K562 (cell line): ENCODE results near the gene PTGER3. TPM values are rescaled to one million over a fixed set of nuclear protein-coding genes. Genes with fewer than 3 reads are reported as not detected.

Experiments used
- ATAC-seq: fragments of 200-7000 bp; cut with Tn5 transposase; 3 replicates; pipeline ENCODE4 v1.9.1; 2020; ENCODE audit warnings: moderate library complexity
- BruUV-seq: library from RNA; stranded (reverse); fragments of 400-500 nt; replicated peaks from 2 replicates; lab custom pipeline; 2021; lab: Mats Ljungman, UMichigan
- CTCF ChIA-PET: fragments of 300-600 bp; formaldehyde crosslinking; extraction: SDS; loops from one replicate; lab custom pipeline; 2021; ENCODE audit warnings: low intra/inter-chr PET ratio; lab: Yijun Ruan, JAX
- POLR2A ChIA-PET: fragments of 300-600, 350-650 bp; sonication (Branson Sonifier 250); formaldehyde crosslinking; extraction: SDS; loops from one replicate; lab custom pipeline; 2021; ENCODE audit warnings: antibody characterized with exemption, inconsistent platforms; lab: Yijun Ruan, JAX
- DNase-seq, 4 experiments: peaks; one replicate each; pipeline versions ENCODE4 v3.0.0 to v3.0.0-alpha.2; 2011 to 2018; ENCODE audit warnings: low spot score in 3 of 4, mixed read lengths in 3 of 4; ENCODE audit errors: extremely low read depth in 1 of 4
- FAIRE-seq: peaks from 2 replicates; lab custom pipeline; 2011; peaks lifted over from hg19 to GRCh38; lab: Jason Lieb, UNC
- H2AFZ ChIP-seq: 2 replicates; pipeline ENCODE4 v1.6.0; 2011; ENCODE audit warnings: low read depth, low read length, control low read depth, inconsistent platforms
- H3K27ac ChIP-seq: fragments of 200-600 bp; 3 replicates; pipeline ENCODE4 v1.8.0; 2011; ENCODE audit warnings: low read depth, mild to moderate bottlenecking, control low read depth, inconsistent platforms, low read length, moderate library complexity, mixed read lengths; ENCODE audit errors: extremely low read depth
- H3K27me3 ChIP-seq, 2 experiments: fragments of 300-600 bp in 1 of 2; 2 replicates in 1 of 2; 3 replicates in 1 of 2; pipeline versions ENCODE4 v1.6.0 to v1.8.0; 2011; ENCODE audit warnings: inconsistent platforms in 2 of 2, low read length in 2 of 2, mild to moderate bottlenecking in 1 of 2, mixed read lengths in 1 of 2, moderate library complexity in 1 of 2; ENCODE audit not compliant: control insufficient read depth in 2 of 2, insufficient read depth in 2 of 2
- H3K36me3 ChIP-seq: fragments of 300-600 bp; 3 replicates; pipeline ENCODE4 v1.8.0; 2011; ENCODE audit warnings: mild to moderate bottlenecking, low read length, inconsistent platforms; ENCODE audit not compliant: control insufficient read depth, insufficient read depth
- H3K4me1 ChIP-seq, 2 experiments: fragments of 200-600 bp in 1 of 2; replicated peaks in 1 of 2; 2 replicates in 1 of 2; 3 replicates in 1 of 2; pipeline versions ENCODE4 v1.5.1 to v1.8.0; 2011; ENCODE audit warnings: inconsistent platforms in 2 of 2, low read length in 2 of 2, mild to moderate bottlenecking in 1 of 2, mixed read lengths in 1 of 2, moderate library complexity in 1 of 2; ENCODE audit not compliant: control insufficient read depth in 2 of 2, insufficient read depth in 2 of 2
- H3K4me2 ChIP-seq: 2 replicates; pipeline ENCODE4 v1.6.1; 2011; ENCODE audit warnings: low read length, control low read depth, inconsistent platforms, mixed read lengths; ENCODE audit not compliant: insufficient read depth
- H3K4me3 ChIP-seq: fragments of 200-600 bp; sonication (generic), shearing (Covaris generic); 2 replicates; pipeline ENCODE4 v1.5.1; 2016; ENCODE audit warnings: control low read depth, inconsistent platforms
- H3K79me2 ChIP-seq: fragments of 200-600 bp; 3 replicates; pipeline ENCODE4 v1.8.0; 2011; ENCODE audit warnings: low read length, inconsistent platforms; ENCODE audit not compliant: control insufficient read depth, insufficient read depth
- H3K9ac ChIP-seq, 2 experiments: 2 replicates each; pipeline versions ENCODE4 v1.6.0 to v1.6.1; 2011; ENCODE audit warnings: low read depth in 2 of 2, low read length in 2 of 2, control low read depth in 1 of 2, inconsistent platforms in 1 of 2, mild to moderate bottlenecking in 1 of 2, mixed read lengths in 1 of 2; ENCODE audit not compliant: insufficient read depth in 1 of 2
- H3K9me1 ChIP-seq: one replicate; pipeline ENCODE4 v1.6.0; 2011; ENCODE audit warnings: inconsistent platforms, mild to moderate bottlenecking, low read length, moderate library complexity; ENCODE audit not compliant: control insufficient read depth, insufficient read depth
- H3K9me3 ChIP-seq: replicated peaks from 2 replicates; pipeline ENCODE4 v1.5.1; 2011; ENCODE audit warnings: low read depth, low read length, inconsistent platforms; ENCODE audit not compliant: control insufficient read depth, insufficient read depth
- H4K20me1 ChIP-seq: replicated peaks from 2 replicates; pipeline ENCODE4 v1.6.1; 2011; ENCODE audit warnings: low read length, inconsistent platforms, mixed read lengths; ENCODE audit not compliant: control insufficient read depth, insufficient read depth
- ADNP ChIP-seq: fragments of 200-800 bp; sonication (Bioruptor generic); IDR thresholded peaks from 2 replicates; pipeline ENCODE4 v1.6.1; 2016; ENCODE audit warnings: missing genetic modification characterization, missing compliant biosample characterization
- AFF4 ChIP-seq: sonication (generic); formaldehyde crosslinking; IDR thresholded peaks from 2 replicates; pipeline ENCODE4 v1.8.0; 2023; ENCODE audit warnings: mild to moderate bottlenecking, missing genetic modification reagents
- ATF3 ChIP-seq, 2 experiments: fragments of 450-650 bp in 1 of 2; sonication (generic) in 1 of 2; formaldehyde crosslinking in 1 of 2; IDR thresholded peaks in 1 of 2; conservative IDR thresholded peaks in 1 of 2; 2 replicates each; pipeline versions ENCODE4 v1.6.1 to v1.8.1; 2016 to 2023; ENCODE audit warnings: mild to moderate bottlenecking in 2 of 2, moderate library complexity in 2 of 2, inconsistent platforms in 1 of 2, missing genetic modification reagents in 1 of 2
- CHD4 ChIP-seq: fragments of 200-600 bp; sonication (generic); IDR thresholded peaks from 3 replicates; pipeline ENCODE4 v1.6.1; 2012; ENCODE audit warnings: low read depth, mild to moderate bottlenecking, mixed read lengths, low read length, inconsistent platforms; ENCODE audit not compliant: insufficient read depth, insufficient replicate concordance, poor library complexity, severe bottlenecking
- EWSR1 ChIP-seq: fragments of 450-650 bp; IDR thresholded peaks from 2 replicates; pipeline ENCODE4 v1.6.1; 2018; ENCODE audit warnings: borderline replicate concordance, mild to moderate bottlenecking, low read depth, moderate library complexity; ENCODE audit not compliant: partially characterized antibody
- KAT7 ChIP-seq: sonication (generic); formaldehyde crosslinking; IDR thresholded peaks from 2 replicates; pipeline ENCODE4 v1.8.0; 2022; ENCODE audit warnings: missing genetic modification reagents, mild to moderate bottlenecking, borderline replicate concordance
- KAT8 ChIP-seq: fragments of 450-650 bp; IDR thresholded peaks from 2 replicates; pipeline ENCODE4 v1.6.1; 2016; ENCODE audit warnings: low read depth, mild to moderate bottlenecking
- TRIM25 ChIP-seq: fragments of 450-650 bp; IDR thresholded peaks from 2 replicates; pipeline ENCODE4 v1.7.0; 2016; ENCODE audit warnings: borderline replicate concordance
- ZNF561 ChIP-seq: fragments of 450-650 bp; formaldehyde crosslinking; conservative IDR thresholded peaks from 2 replicates; pipeline ENCODE4 v1.4.0; 2020; ENCODE audit warnings: mild to moderate bottlenecking, moderate library complexity
- ZNF707 ChIP-seq: fragments of 250-450 bp; sonication (Bioruptor Pico); conservative IDR thresholded peaks from 2 replicates; pipeline ENCODE4 v1.8.0; 2022; ENCODE audit warnings: inconsistent platforms, mild to moderate bottlenecking, moderate library complexity
- WGBS: fragments of 100-300 bp; shearing (Covaris generic); methylation state at CpG from one replicate; pipeline ENCODE4 v1.1.6; 2016; ENCODE audit warnings: low coverage, mixed read lengths; ENCODE audit not compliant: insufficient coverage; ENCODE audit errors: missing lambda C conversion rate; 5-methylcytosine and 5-hydroxymethylcytosine counted together
- in situ Hi-C: fragments of 300-500 bp; cut with MboI; formaldehyde crosslinking; loops from 4 replicates; pipeline ENCODE4 v1.15.0; 2018; ENCODE audit warnings: inconsistent platforms, mixed read lengths
- intact Hi-C: fragments of 100-400 bp; cut with micrococcal nuclease; formaldehyde crosslinking; loops from 2 replicates; pipeline ENCODE4 v1.14.2; 2022
- polyA plus RNA-seq, 8 experiments: library from polyadenylated mRNA; depleted of rRNA in 4 of 8; stranded (reverse) in 5 of 8; unstranded in 3 of 8; fragments of >200 nt; fragmentation: Nextera tagmentation in 2 of 8; fragmentation: Illumina TruSeq in 1 of 8; extraction: Ambion mirVana in 2 of 8; extraction: Trizol in 1 of 8; gene quantifications; 2 replicates each; pipeline versions ENCODE4 v1.2.1 to v1.2.3, GENCODE V29; 2011 to 2014; ENCODE audit warnings: inconsistent platforms in 1 of 8, missing spikeins in 1 of 8
- total RNA-seq, 7 experiments: library from RNA; depleted of rRNA in 6 of 7; stranded (reverse); fragments of >200 nt in 6 of 7; fragmentation: Illumina TruSeq in 2 of 7; extraction: Trizol in 2 of 7; gene quantifications; 2 replicates each; pipeline versions ENCODE4 v1.2.1 to v1.2.3, GENCODE V29; 2011 to 2021; ENCODE audit warnings: low replicate concordance in 1 of 7

Gene PTGER3
- total and polyA plus RNA-seq, 9 of the 15 experiments (the other 6 are each of a cell fraction or from before 2014, with no cell fraction given) = 3.8 to 28.5 (median 14.2) TPM

- under 1% methylated on average over 33 of the region's 33 CpGs for WGBS
- Histone ChIP-seq H3K27ac (peak within 1 kb of the TSS; percentile 89), H3K4me3 (peak within 1 kb of the TSS; percentile 68), H4K20me1 (no peaks in the 10 kb centered on the region; the same call in 1 of the 2 replicates), H3K4me2 (peak within 1 kb of the TSS; percentile 90), H3K9ac (peak within 1 kb of the TSS; percentile 91 to 96), H2AFZ (peak within 1 kb of the TSS; percentile 91), H3K4me1 (no peaks in the 10 kb centered on the region; a peak in 2 of 5 replicates), H3K9me3 (no peaks in the 10 kb centered on the region), H3K36me3 (peaks cover 32% of the 10 kb centered on the region; the same call in 2 of the 3 replicates), H3K9me1 (no peaks in the 10 kb centered on the region), H3K79me2 (peaks cover 49% of the 10 kb centered on the region), H3K27me3 (no peaks in the 10 kb centered on the region; a peak in 1 of 5 replicates)
- POLR2A ChIA-PET = interaction anchor here (0.6 to 1.7 kb wide), 8 partner anchors 8 to 109 kb away, joined by 3 to 6 read pairs (median 4); no protein-coding TSS in a partner anchor
- intact Hi-C loops (loop anchor here (2.0 kb wide), 1 partner anchor 876 kb away; the partner anchor contains the start of gene LRRC40), in situ Hi-C loops (no loop called here)
- ATAC-seq = peak; percentile 96
- DNase-seq = peak; percentile 93 to 97 (median 94)
- CTCF ChIA-PET = no interaction called here
- no TSS peak for BruUV-seq
- peak; percentile 94 for FAIRE-seq
- TF ChIP-seq ATF3 (IDR thresholded peaks at IDR 0.05) (peak; percentile 9; the same call in 1 of the 2 replicates), ATF3 (CRISPR knock-in tag; conservative IDR thresholded peaks at IDR 0.05) (no peak), KAT8 (no peak), ZNF561 (CRISPR knock-in tag) (no peak), CHD4 (no peak), AFF4 (CRISPR knock-in tag) (0 out of 2 replicates have a peak, but pooled peaks have one; percentile 81), EWSR1 (no peak), ZNF707 (CRISPR knock-in tag) (no peak), ADNP (no peak), TRIM25 (no peak), KAT7 (CRISPR knock-in tag) (no peak; the same call in 1 of the 2 replicates)
These were observed 33.4 kb upstream of the PTGER3 start, which contains the start of gene ZRANB2 for GRCh38 chr1:71080739-71081696. ZRANB2 (minus strand) TSS chr1:71081035; CDS start chr1:71080995, 40 bp downstream.
